Measurements from ENCODE around the gene TMEM218.
"Not testable (repeated sequence)": the region's sequence is repeated elsewhere in the genome, so short reads cannot be mapped to it uniquely, and the experiment has no call there.

TMEM218 gene

DNA sequence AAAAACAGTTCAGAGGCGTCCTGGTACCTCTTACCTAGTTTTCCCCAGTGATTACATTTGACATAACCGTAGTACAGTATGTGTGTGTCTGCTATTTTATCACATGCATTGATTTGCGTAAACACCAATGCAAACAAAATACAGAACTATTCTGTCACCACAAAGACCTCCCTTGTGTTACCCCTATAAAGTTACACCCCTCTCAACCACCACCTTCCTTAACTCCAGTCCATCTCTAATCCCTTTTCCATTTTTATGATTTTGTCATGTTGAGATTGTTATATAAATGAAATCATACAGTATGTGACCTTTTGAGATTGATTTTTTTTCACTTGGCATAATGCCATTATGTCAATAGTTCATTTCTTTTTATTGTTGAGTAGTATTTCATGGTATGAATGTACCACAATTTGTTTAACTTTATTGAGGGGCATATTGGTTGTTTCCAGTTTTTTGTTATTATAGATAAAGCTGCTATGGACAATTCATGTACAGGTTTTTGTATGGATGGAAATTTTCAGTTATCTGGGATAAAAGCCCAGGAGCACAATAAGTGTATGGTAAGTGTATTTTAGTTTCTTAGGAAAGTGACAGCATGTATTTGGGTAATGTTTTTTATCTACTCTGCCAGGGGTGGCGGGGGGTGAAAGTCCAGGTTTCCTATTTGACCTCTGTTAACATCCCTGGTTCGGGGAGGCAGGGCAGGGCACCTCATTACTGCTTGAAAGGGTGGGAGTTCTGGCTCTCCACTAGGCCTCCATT, 54.3 kb downstream of the TMEM218 start:
- no peak for DNase-seq (ENCODE audit: low read depth in 2 of 2, low spot score in 1 of 2)

GRCh38 chr11:125056111-125056510, 55.3 kb downstream of the TMEM218 start:
- not testable (repeated sequence) for DNase-seq (ENCODE audit: low read depth in 2 of 2, low spot score in 1 of 2)

DNA sequence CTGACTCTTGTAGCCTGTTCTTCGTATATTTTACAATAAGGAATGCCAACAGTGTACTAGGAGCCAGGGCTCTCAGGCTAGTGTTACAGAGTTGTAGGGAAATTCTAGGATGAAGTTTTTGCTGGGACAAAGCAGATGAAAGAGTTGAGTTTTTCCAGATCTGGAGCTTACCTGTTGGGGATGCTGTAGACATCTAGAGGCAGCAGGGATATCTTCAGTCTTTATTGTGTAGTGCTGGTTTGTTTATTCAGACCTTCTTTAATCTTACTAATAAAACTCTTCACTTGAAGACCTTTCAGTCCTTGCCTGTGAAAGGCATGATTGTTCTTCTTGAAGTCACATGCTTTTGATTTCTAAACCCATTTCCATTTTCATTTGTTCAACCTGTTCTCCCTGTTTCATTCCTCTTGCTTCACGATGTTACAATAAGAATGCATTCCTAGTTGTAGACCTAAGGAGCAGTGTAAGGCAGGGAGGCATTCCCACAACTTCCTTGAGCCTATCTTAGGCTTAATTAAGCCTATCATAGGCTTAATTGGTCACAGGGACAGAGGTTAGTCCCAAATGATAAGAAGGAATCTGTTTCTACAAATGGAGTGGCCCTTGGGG, 56.2 kb downstream of the TMEM218 start:
- no peak for DNase-seq (ENCODE audit: low read depth in 2 of 2, low spot score in 1 of 2)

- DNase-seq (ENCODE audit: low read depth in 2 of 2, low spot score in 1 of 2), result no peak
These were observed 58.3 kb downstream of the TMEM218 start for GRCh38 chr11:125053167-125053566.

- no peak for DNase-seq (ENCODE audit: low read depth in 2 of 2, low spot score in 1 of 2)
These were observed 59.4 kb downstream of the TMEM218 start for GRCh38 chr11:125052047-125052446.

DNA sequence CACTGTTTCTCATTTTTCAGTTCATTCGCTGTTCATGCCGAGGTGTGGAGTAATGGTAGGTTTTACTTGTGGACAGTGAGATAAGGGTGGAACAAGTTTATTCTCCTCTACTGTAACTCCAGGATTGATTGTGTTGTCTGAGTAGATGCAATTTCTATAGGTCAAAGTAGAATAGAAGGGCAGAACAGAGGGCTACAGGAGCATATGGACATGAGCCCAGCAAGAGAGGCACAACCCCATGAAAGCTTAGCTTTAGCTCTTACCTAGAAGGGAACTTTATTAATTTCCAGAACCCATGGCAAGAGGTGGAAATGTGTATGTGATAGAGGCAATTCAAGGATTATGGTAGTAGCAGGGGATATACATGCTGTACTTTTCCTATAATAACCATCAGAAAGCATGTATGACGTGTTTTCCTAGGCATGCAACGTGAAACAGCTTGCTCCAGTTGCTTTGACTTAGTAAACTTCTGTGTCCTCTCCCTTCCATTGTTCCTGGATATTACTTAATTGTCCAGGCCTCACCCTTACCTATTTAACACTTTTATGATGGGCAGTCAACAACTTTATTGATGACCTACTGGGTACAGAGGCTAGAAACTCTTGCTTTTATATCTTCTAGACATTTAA, 62.1 kb downstream of the TMEM218 start:
- DNase-seq (ENCODE audit: low read depth in 2 of 2, low spot score in 1 of 2), result no peak
